NT2/D1 (cell line): ENCODE data around the gene SGPP1.
"Not testable (repeated sequence)": the region's sequence is repeated elsewhere in the genome, so short reads cannot be mapped to it uniquely, and the experiment has no call there.

Experiments used
- YY1 ChIP-seq: IDR thresholded peaks from 2 replicates; pipeline ENCODE4 v1.6.1; 2011; ENCODE audit not compliant: insufficient read length, insufficient read depth
- ZNF274 ChIP-seq: IDR thresholded peaks from 2 replicates; pipeline ENCODE4 v1.6.1; 2011; ENCODE audit warnings: mild to moderate bottlenecking, low read depth, low read length

DNA sequence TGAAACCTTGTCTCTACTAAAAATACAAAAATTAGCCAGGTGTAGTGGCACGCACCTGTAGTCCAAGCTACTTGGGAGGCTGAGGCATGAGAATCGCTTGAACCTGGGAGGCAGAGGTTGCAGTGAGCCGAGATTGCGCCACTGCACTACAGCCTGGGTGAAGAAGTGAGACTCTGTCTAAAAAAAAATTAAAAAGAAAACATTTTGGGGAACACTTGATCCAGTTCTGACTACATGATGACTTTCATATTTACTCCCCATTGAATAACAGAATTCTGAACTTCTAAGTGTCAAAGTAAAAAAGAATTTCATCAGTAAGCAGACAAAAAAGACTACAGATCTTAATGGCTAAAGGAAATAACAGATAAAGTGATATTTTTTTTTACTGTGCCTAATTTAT, 25.3 kb downstream of the SGPP1 start:
- TF ChIP-seq YY1, ZNF274: not testable (repeated sequence)
